Endodermal cell (in vitro differentiated cells): Measurements from ENCODE around the gene B4GALNT4. TPM values are rescaled to one million over a fixed set of nuclear protein-coding genes. Genes with fewer than 3 reads are reported as not detected.
"Not testable (repeated sequence)": the region's sequence is repeated elsewhere in the genome, so short reads cannot be mapped to it uniquely, and the experiment has no call there.

Source experiments
- DNase-seq: peaks from one replicate; pipeline ENCODE4 v3.0.0-alpha.2; 2017
- H3K27ac ChIP-seq: 2 replicates; pipeline ENCODE4 v1.5.1; 2013; ENCODE audit warnings: mild to moderate bottlenecking, low read depth, low read length, moderate library complexity
- H3K27me3 ChIP-seq: 2 replicates; pipeline ENCODE4 v1.6.1; 2013; ENCODE audit warnings: mild to moderate bottlenecking, low read length, moderate library complexity; ENCODE audit not compliant: insufficient read depth, control insufficient read depth, poor library complexity, severe bottlenecking
- H3K36me3 ChIP-seq: 2 replicates; pipeline ENCODE4 v1.7.0; 2013; ENCODE audit warnings: mild to moderate bottlenecking, low read length, moderate library complexity; ENCODE audit not compliant: control insufficient read depth, insufficient read depth
- H3K4me1 ChIP-seq: one replicate; pipeline ENCODE4 v1.7.0; 2013; ENCODE audit warnings: low read length; ENCODE audit not compliant: control insufficient read depth, insufficient read depth
- H3K4me3 ChIP-seq: 2 replicates; pipeline ENCODE4 v1.5.1; 2013; ENCODE audit warnings: mild to moderate bottlenecking, low read length, moderate library complexity
- H3K9ac ChIP-seq: 2 replicates; pipeline ENCODE4 v1.6.1; 2013; ENCODE audit warnings: mild to moderate bottlenecking, low read length, moderate library complexity; ENCODE audit not compliant: poor library complexity, severe bottlenecking; ENCODE audit errors: extremely low read depth
- H3K9me3 ChIP-seq: 2 replicates; pipeline ENCODE4 v1.6.1; 2013; ENCODE audit warnings: mild to moderate bottlenecking, low read length, moderate library complexity; ENCODE audit not compliant: control insufficient read depth
- H3K27ac Mint-ChIP-seq: 2 replicates; pipeline ENCODE4 v1.8.0; 2020; ENCODE audit warnings: mixed read lengths
- H3K27me3 Mint-ChIP-seq: 2 replicates; pipeline ENCODE4 v1.8.0; 2021; ENCODE audit warnings: mild to moderate bottlenecking, mixed read lengths; ENCODE audit not compliant: insufficient read depth
- H3K36me3 Mint-ChIP-seq: 2 replicates; pipeline ENCODE4 v1.8.0; 2020; ENCODE audit warnings: low read depth, mixed read lengths
- H3K4me1 Mint-ChIP-seq: 2 replicates; pipeline ENCODE4 v1.8.0; 2020; ENCODE audit warnings: mixed read lengths
- H3K4me3 Mint-ChIP-seq: 2 replicates; pipeline ENCODE4 v1.8.0; 2020; ENCODE audit warnings: mild to moderate bottlenecking, moderate library complexity, mixed read lengths
- H3K9me3 Mint-ChIP-seq: 2 replicates; pipeline ENCODE4 v1.8.0; 2020; ENCODE audit warnings: mild to moderate bottlenecking, mixed read lengths
- WGBS, 2 experiments: methylation state at CpG; one replicate each; pipeline versions ENCODE4 v1.1.5 to v1.1.7; 2013; ENCODE audit warnings: missing lambda C conversion rate in 2 of 2, mixed read lengths in 1 of 2; ENCODE audit not compliant: insufficient coverage in 1 of 2, insufficient read length in 1 of 2; 5-methylcytosine and 5-hydroxymethylcytosine counted together
- total RNA-seq, 2 donors: library from RNA; stranded (reverse); fragmentation: NEBNext Ultra II Directional in 1 of 2; extraction: Animal tissue kit (Norgen Biotek cat#: 25700) in 1 of 2; gene quantifications; 2 replicates in 1 of 2; 3 replicates in 1 of 2; pipeline ENCODE4 v1.2.1, GENCODE V29; 2021
- TF ChIP-seq, protein P1 (sequence below): fragments of 200-600 bp; sonication (generic); conservative IDR thresholded peaks from 2 replicates; pipeline ENCODE4 v1.5.0; 2021; ENCODE audit warnings: antibody characterized with exemption, mild to moderate bottlenecking

B4GALNT4 gene
- total RNA-seq, 2 donors from 2014 or later = 109 to 118 TPM

DNA sequence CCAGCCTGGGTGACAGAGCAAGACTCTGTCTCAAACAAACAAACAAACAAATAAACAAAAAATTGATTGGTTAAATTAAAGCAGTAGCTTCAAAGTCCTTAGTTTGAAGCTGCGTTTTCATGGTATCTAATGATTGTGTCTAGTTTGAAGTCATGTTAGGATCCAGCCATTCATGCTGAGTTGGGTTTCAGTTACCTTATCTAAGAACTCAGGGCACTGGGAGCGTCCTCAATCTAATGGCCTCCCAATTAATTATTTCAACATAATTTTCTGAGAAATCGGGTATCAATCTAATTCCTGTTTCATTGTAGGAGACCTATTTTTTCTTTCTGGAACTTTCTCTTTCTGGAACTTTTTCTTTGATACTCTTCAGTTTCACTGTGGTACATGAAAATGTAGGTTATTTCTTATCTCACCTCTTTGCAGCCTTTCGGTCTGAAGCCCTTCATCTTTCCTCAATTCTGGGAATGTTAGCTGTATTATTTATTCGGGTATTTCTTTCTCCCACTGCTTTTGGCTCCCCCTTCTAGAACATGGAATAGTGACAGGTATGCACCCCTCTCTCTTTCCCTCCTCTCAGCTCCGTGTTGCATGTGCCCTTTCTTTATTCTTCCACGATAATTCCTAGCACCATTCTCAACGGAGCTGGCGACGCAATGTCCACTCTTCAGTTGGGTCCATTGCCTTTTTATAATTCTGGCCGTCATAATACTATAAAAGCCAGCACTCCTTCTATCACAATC lies 24.3 kb upstream of the B4GALNT4 start:
- no peak for DNase-seq
- H3K4me3 Mint-ChIP-seq = no peak overlapping the region
- no peak overlapping the region for H3K27ac ChIP-seq
- no peaks in the 10 kb centered on the region for H3K27me3 ChIP-seq
- peaks cover 6% of the 10 kb centered on the region for H3K9me3 Mint-ChIP-seq
- peaks cover 12% of the 10 kb centered on the region for H3K4me1 Mint-ChIP-seq
- H3K4me1 ChIP-seq = no peaks in the 10 kb centered on the region
- H3K27ac Mint-ChIP-seq = no peak overlapping the region
- H3K9me3 ChIP-seq = no peaks in the 10 kb centered on the region
- no peak overlapping the region for H3K4me3 ChIP-seq
- TF ChIP-seq, protein P1, sequence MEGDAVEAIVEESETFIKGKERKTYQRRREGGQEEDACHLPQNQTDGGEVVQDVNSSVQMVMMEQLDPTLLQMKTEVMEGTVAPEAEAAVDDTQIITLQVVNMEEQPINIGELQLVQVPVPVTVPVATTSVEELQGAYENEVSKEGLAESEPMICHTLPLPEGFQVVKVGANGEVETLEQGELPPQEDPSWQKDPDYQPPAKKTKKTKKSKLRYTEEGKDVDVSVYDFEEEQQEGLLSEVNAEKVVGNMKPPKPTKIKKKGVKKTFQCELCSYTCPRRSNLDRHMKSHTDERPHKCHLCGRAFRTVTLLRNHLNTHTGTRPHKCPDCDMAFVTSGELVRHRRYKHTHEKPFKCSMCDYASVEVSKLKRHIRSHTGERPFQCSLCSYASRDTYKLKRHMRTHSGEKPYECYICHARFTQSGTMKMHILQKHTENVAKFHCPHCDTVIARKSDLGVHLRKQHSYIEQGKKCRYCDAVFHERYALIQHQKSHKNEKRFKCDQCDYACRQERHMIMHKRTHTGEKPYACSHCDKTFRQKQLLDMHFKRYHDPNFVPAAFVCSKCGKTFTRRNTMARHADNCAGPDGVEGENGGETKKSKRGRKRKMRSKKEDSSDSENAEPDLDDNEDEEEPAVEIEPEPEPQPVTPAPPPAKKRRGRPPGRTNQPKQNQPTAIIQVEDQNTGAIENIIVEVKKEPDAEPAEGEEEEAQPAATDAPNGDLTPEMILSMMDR = no peak
- no peaks in the 10 kb centered on the region for H3K36me3 Mint-ChIP-seq
- no peaks in the 10 kb centered on the region for H3K27me3 Mint-ChIP-seq
- no peaks in the 10 kb centered on the region for H3K36me3 ChIP-seq
- 93 to 94% methylated on average over 10 to 11 of the region's 11 CpGs for WGBS, 2 experiments
- H3K9ac ChIP-seq = no peak overlapping the region

GRCh38 chr11:346529-346928 lies 22.8 kb upstream of the B4GALNT4 start:
- Histone ChIP-seq H3K4me1 (no peaks in the 10 kb centered on the region), H3K27ac (no peak overlapping the region), H3K27me3 (no peaks in the 10 kb centered on the region), H3K9me3 (no peaks in the 10 kb centered on the region), H3K4me3 (no peak overlapping the region), H3K36me3 (no peaks in the 10 kb centered on the region), H3K9ac (no peak overlapping the region)
- 92 to 97% methylated on average over 3 of the region's 3 CpGs for WGBS, 2 experiments
- TF ChIP-seq, protein P1 = no peak
- H3K27ac Mint-ChIP-seq = no peak overlapping the region
- H3K36me3 Mint-ChIP-seq = no peaks in the 10 kb centered on the region
- peaks cover under 1% of the 10 kb centered on the region for H3K27me3 Mint-ChIP-seq
- peaks cover 5% of the 10 kb centered on the region for H3K9me3 Mint-ChIP-seq
- no peak overlapping the region for H3K4me3 Mint-ChIP-seq
- no peak for DNase-seq
- H3K4me1 Mint-ChIP-seq = peaks cover 10% of the 10 kb centered on the region

DNA sequence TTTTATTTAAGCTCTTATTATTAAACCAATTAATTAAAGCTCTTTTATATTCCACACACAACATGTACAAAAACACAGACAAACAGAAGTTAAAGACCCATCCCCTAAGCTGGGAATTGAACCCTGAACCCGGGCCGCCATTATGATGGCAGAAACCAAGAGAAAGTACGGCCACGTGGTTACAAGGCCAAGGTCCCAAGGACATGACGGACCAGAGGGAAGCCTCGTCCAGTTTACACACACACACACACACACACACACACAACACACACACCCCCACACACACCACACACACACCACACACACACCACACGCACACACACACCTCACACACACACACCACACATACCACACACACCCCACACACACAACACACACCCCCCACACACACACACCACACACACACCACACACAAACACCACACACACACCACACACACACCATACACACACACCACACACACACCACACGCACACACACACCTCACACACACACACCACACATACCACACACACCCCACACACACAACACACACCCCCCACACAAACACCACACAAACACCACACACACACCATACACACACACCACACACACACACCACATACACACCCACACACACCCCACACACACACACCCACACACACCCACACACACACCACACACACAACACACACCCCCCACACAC lies 19.9 kb upstream of the B4GALNT4 start:
- not testable (repeated sequence) for H3K9me3 Mint-ChIP-seq, H3K36me3 ChIP-seq, H3K4me1 ChIP-seq, DNase-seq, H3K36me3 Mint-ChIP-seq, H3K27me3 Mint-ChIP-seq, H3K4me3 ChIP-seq, H3K4me3 Mint-ChIP-seq, H3K27ac Mint-ChIP-seq, H3K27ac ChIP-seq, H3K9ac ChIP-seq, H3K9me3 ChIP-seq, H3K27me3 ChIP-seq
- H3K4me1 Mint-ChIP-seq = peaks cover 21% of the 10 kb centered on the region
- WGBS, 2 experiments = 94% methylated on average over 4 of the region's 8 CpGs; no CpG with 5 or more reads in 1 of the 2 experiments

GRCh38 chr11:350033-350722 lies 19.1 kb upstream of the B4GALNT4 start:
- H3K4me3 ChIP-seq, H3K36me3 ChIP-seq, H3K27me3 ChIP-seq, H3K9me3 ChIP-seq, H3K9me3 Mint-ChIP-seq, H3K9ac ChIP-seq, H3K4me3 Mint-ChIP-seq, DNase-seq, H3K27me3 Mint-ChIP-seq, H3K27ac ChIP-seq, H3K4me1 ChIP-seq, H3K36me3 Mint-ChIP-seq, H3K27ac Mint-ChIP-seq: not testable (repeated sequence)
- WGBS, 2 experiments = 86 to 91% methylated on average over 10 to 16 of the region's 16 CpGs
- H3K4me1 Mint-ChIP-seq = peaks cover 24% of the 10 kb centered on the region
